A673 (cell line): ENCODE data around the gene BCL2L1. TPM values are rescaled to one million over a fixed set of nuclear protein-coding genes. Genes with fewer than 3 reads are reported as not detected.

Source experiments
- BruUV-seq: library from RNA; stranded (reverse); fragments of 400-500 nt; replicated peaks from 2 replicates; lab custom pipeline; 2021; lab: Mats Ljungman, UMichigan
- CTCF ChIA-PET: fragments of 300-600 bp; sonication (Branson Sonifier 250); formaldehyde crosslinking; loops from one replicate; lab custom pipeline; 2022; ENCODE audit warnings: antibody characterized with exemption; lab: Charles Lee
- POLR2A ChIA-PET: fragments of 300-600 bp; sonication (Branson Sonifier 250); formaldehyde crosslinking; loops from one replicate; lab custom pipeline; 2022; ENCODE audit warnings: antibody characterized with exemption; ENCODE audit not compliant: low non-redundant PET; lab: Charles Lee
- DNase-seq: peaks from one replicate; pipeline ENCODE4 v3.0.0-alpha.2; 2015; ENCODE audit warnings: low spot score
- H3K27ac ChIP-seq: fragments of 200-600 bp; sonication (generic); 2 replicates; pipeline ENCODE4 v1.5.1; 2016; ENCODE audit warnings: mixed run types, low read depth, mild to moderate bottlenecking, mixed read lengths, antibody characterized with exemption, low read length; ENCODE audit not compliant: poor library complexity, severe bottlenecking
- H3K27me3 ChIP-seq: fragments of 200-600 bp; sonication (generic); replicated peaks from 2 replicates; pipeline ENCODE4 v1.6.1; 2017; ENCODE audit warnings: mixed run types, low read depth, mild to moderate bottlenecking, mixed read lengths, antibody characterized with exemption, low read length; ENCODE audit not compliant: insufficient read depth, poor library complexity
- H3K36me3 ChIP-seq: fragments of 200-600 bp; sonication (generic); 2 replicates; pipeline ENCODE4 v1.6.1; 2016; ENCODE audit warnings: mixed run types, mild to moderate bottlenecking, mixed read lengths, antibody characterized with exemption, low read length; ENCODE audit not compliant: insufficient read depth, poor library complexity, severe bottlenecking
- H3K4me1 ChIP-seq: fragments of 200-600 bp; sonication (generic); 2 replicates; pipeline ENCODE4 v1.6.1; 2017; ENCODE audit warnings: mixed run types, mild to moderate bottlenecking, mixed read lengths, antibody characterized with exemption, low read length; ENCODE audit not compliant: insufficient read depth, poor library complexity, severe bottlenecking
- H3K4me3 ChIP-seq: fragments of 200-600 bp; sonication (generic); 2 replicates; pipeline ENCODE4 v1.5.1; 2016; ENCODE audit warnings: low read depth, mixed run types, mild to moderate bottlenecking, mixed read lengths, low read length; ENCODE audit not compliant: poor library complexity, severe bottlenecking
- H3K9me3 ChIP-seq: fragments of 200-600 bp; sonication (generic); 2 replicates; pipeline ENCODE4 v1.6.1; 2016; ENCODE audit warnings: mixed run types, low read depth, mild to moderate bottlenecking, mixed read lengths, antibody characterized with exemption, low read length; ENCODE audit not compliant: poor library complexity, severe bottlenecking
- CTCF ChIP-seq: fragments of 300-800, 200-600 bp; sonication (generic); conservative IDR thresholded peaks from 2 replicates; pipeline ENCODE4 v1.5.1; 2017; ENCODE audit warnings: low read depth, mild to moderate bottlenecking, antibody characterized with exemption, low read length, moderate library complexity, mixed read lengths
- EZH2 ChIP-seq: fragments of 200-600 bp; sonication (generic); IDR thresholded peaks from 2 replicates; pipeline ENCODE4 v1.6.1; 2017; ENCODE audit warnings: borderline replicate concordance, low read depth, mild to moderate bottlenecking, mixed read lengths, antibody characterized with exemption, low read length; ENCODE audit not compliant: poor library complexity, severe bottlenecking
- intact Hi-C: fragments of 100-400 bp; cut with micrococcal nuclease; formaldehyde crosslinking; loops from one replicate; pipeline ENCODE4 v1.10.0; 2022; ENCODE audit not compliant: unreplicated experiment
- total RNA-seq: library from RNA; stranded (reverse); gene quantifications from 2 replicates; pipeline ENCODE4 v1.2.3, GENCODE V29; 2021

The BCL2L1 gene
- total RNA-seq, 1 experiment from 2014 or later = 47.8 TPM

- ChIA-PET CTCF (no interaction called here), POLR2A (no interaction called here)
- no peak for TF ChIP-seq EZH2
- no peak for TF ChIP-seq CTCF
- BruUV-seq = no TSS peak
- no peaks in the 10 kb centered on the region for H3K27me3 ChIP-seq
- intact Hi-C loops = no loop called here
- H3K27ac ChIP-seq = no peak overlapping the region
- H3K36me3 ChIP-seq = no peaks in the 10 kb centered on the region
- no peaks in the 10 kb centered on the region for H3K9me3 ChIP-seq
- no peaks in the 10 kb centered on the region for H3K4me1 ChIP-seq
- no peak overlapping the region for H3K4me3 ChIP-seq
- no peak for DNase-seq
These were observed 102.4 kb downstream of the BCL2L1 start for GRCh38 chr20:31620246-31620645.

- Histone ChIP-seq H3K27ac (no peak overlapping the region), H3K27me3 (no peaks in the 10 kb centered on the region), H3K4me1 (no peaks in the 10 kb centered on the region), H3K36me3 (no peaks in the 10 kb centered on the region), H3K4me3 (no peak overlapping the region), H3K9me3 (no peaks in the 10 kb centered on the region)
- BruUV-seq = no TSS peak
- no peak for TF ChIP-seq EZH2
- TF ChIP-seq CTCF = no peak
- ChIA-PET POLR2A (no interaction called here), CTCF (no interaction called here)
- no peak for DNase-seq
- intact Hi-C loops = no loop called here
These were observed 105.1 kb downstream of the BCL2L1 start for GRCh38 chr20:31617432-31618104.

GRCh38 chr20:31615416-31615815 is 107.3 kb downstream of the BCL2L1 start:
- no peaks in the 10 kb centered on the region for H3K27me3 ChIP-seq
- TF ChIP-seq EZH2 (no peak), CTCF (no peak)
- no peaks in the 10 kb centered on the region for H3K4me1 ChIP-seq
- DNase-seq = no peak
- BruUV-seq = no TSS peak
- CTCF ChIA-PET = no interaction called here
- no peak overlapping the region for H3K27ac ChIP-seq
- intact Hi-C loops = no loop called here
- POLR2A ChIA-PET = no interaction called here
- no peaks in the 10 kb centered on the region for H3K9me3 ChIP-seq
- no peaks in the 10 kb centered on the region for H3K36me3 ChIP-seq
- no peak overlapping the region for H3K4me3 ChIP-seq

Other genes with a start within 250 kb of the BCL2L1 start
- gene DEFB124, start 247.7 kb downstream of the BCL2L1 start, total RNA-seq = not detected in 2 replicates
- not detected in 2 replicates for gene REM1, start 247.6 kb downstream of the BCL2L1 start, total RNA-seq
- gene HM13, start 208.4 kb downstream of the BCL2L1 start, total RNA-seq = 182 and 196 TPM in 2 replicates
- 24.6 and 39.3 TPM in 2 replicates for gene ID1, start 117.6 kb downstream of the BCL2L1 start, total RNA-seq
- gene COX4I2, start 85.0 kb downstream of the BCL2L1 start, total RNA-seq = not detected in 2 replicates
- gene TPX2, start 16.4 kb upstream of the BCL2L1 start, total RNA-seq = 187 and 189 TPM in 2 replicates
- 1.2 and 1.3 TPM in 2 replicates for gene MYLK2, start 96.5 kb upstream of the BCL2L1 start, total RNA-seq
- gene FOXS1, start 122.7 kb upstream of the BCL2L1 start, total RNA-seq = not detected in 2 replicates
- gene DUSP15, start 147.7 kb upstream of the BCL2L1 start, total RNA-seq = 0.31 TPM in 1 of 2 replicates, not detected in the other
- not detected in 2 replicates for gene TTLL9, start 147.8 kb upstream of the BCL2L1 start, total RNA-seq
- gene PDRG1, start 229.2 kb upstream of the BCL2L1 start, total RNA-seq = 18.7 and 24.3 TPM in 2 replicates
- 0.04 TPM in 1 of 2 replicates, not detected in the other for gene XKR7, start 245.3 kb upstream of the BCL2L1 start, total RNA-seq